NB4 (cell line): ENCODE results near the gene NCAM1.
A peak's percentile ranks its signal among the peaks of the same experiment; 100 is the strongest.

ENCODE experiments used
- DNase-seq: peaks from one replicate; pipeline ENCODE4 v3.0.0; 2010; ENCODE audit warnings: low read depth
- H3K4me3 ChIP-seq: one replicate; pipeline ENCODE4 v1.5.1; 2011; ENCODE audit warnings: mild to moderate bottlenecking, low read depth, low read length, moderate library complexity
- CTCF ChIP-seq: IDR thresholded peaks from one replicate; pipeline ENCODE4 v1.5.1; 2012; ENCODE audit warnings: low read depth, low read length
- MAX ChIP-seq: IDR thresholded peaks from 2 replicates; pipeline ENCODE4 v1.6.1; 2011; ENCODE audit warnings: low read depth, low read length
- MYC ChIP-seq: IDR thresholded peaks from 2 replicates; pipeline ENCODE4 v1.6.1; 2011; ENCODE audit warnings: low read depth, low read length
- POLR2A ChIP-seq: IDR thresholded peaks from 2 replicates; pipeline ENCODE4 v1.6.1; 2011; ENCODE audit warnings: mild to moderate bottlenecking; ENCODE audit not compliant: insufficient read length; ENCODE audit errors: extremely low read depth

Gene NCAM1

GRCh38 chr11:112972399-112973145 lies 11.4 kb downstream of the NCAM1 start:
- no peak overlapping the region for H3K4me3 ChIP-seq
- TF ChIP-seq POLR2A (no peak), CTCF (no peak), MAX (no peak), MYC (no peak)
- DNase-seq, result no peak

GRCh38 chr11:112975051-112975450 lies 13.8 kb downstream of the NCAM1 start:
- DNase-seq, result no peak
- no peak for TF ChIP-seq MAX
- TF ChIP-seq MYC, result no peak
- TF ChIP-seq POLR2A, result no peak
- TF ChIP-seq CTCF, result no peak
- no peak overlapping the region for H3K4me3 ChIP-seq

- no peak for TF ChIP-seq POLR2A
- TF ChIP-seq MYC, result no peak
- no peak for TF ChIP-seq MAX
- no peak for TF ChIP-seq CTCF
- no peak overlapping the region for H3K4me3 ChIP-seq
- no peak for DNase-seq
Observed at GRCh38 chr11:112975493-112975892, 14.3 kb downstream of the NCAM1 start.

DNA sequence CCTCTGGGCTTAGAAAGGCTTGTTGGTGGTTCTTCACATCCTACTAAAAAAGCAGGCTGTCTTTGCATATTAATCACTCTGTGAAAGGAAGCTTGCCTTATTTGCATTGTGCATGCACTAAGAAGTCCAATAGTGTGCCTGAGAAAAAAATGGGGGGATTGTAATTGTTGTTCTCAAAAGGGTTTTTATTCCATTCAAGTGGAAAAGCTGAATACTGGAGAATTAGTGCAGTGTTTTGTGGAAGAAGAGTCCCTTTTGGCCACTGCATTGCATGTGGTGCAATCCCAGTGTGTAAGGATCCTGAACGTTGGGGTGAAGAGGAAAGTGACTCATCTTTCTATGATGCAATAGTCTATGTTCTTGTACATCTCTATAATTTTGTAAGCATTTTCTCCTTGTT lies 16.5 kb downstream of the NCAM1 start:
- H3K4me3 ChIP-seq, result peak overlapping the region; percentile 29
- TF ChIP-seq POLR2A, result no peak
- TF ChIP-seq CTCF, result no peak
- TF ChIP-seq MAX, result peak; percentile 66
- TF ChIP-seq MYC, result peak; percentile 82
- DNase-seq, result peak; percentile 95

DNA sequence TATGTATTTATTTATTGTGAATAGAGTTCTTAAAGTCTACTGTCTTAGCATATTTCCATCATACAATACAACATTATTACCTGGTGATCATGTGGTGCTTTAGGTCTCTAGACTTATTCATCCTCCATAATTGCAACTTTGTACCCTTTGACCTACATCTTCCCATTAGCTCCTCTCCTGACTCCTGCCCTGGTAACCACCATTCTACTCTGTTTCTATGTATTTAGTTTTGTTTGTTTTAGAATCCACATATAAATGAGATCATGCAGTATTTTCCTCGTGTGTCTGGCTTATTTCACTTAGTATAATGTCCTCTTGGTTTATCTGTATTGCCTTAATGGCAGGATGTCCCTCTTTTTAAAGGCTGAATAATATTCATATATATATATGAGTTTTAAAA lies 22.7 kb downstream of the NCAM1 start:
- no peak for TF ChIP-seq MYC
- TF ChIP-seq MAX, result no peak
- TF ChIP-seq CTCF, result no peak
- TF ChIP-seq POLR2A, result no peak
- no peak overlapping the region for H3K4me3 ChIP-seq
- no peak for DNase-seq

DNA sequence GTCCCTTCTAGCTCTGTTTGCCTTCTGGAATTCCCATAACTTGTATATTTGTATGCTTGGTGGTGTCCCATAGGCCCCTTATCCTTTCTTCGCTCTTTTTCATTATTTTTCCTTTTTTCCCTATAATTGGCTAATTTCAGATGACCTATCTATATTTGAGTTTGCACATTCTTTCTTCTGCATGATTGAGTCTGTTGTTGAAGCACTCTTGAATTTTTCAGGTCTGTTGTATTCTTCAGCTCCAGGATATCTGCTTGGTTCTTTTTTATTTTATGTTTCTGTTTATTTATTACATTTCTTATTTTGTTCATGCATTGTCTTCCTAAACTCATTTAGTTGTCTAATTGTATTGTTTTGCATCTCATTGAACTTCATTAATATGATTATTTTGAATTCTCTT lies 28.0 kb downstream of the NCAM1 start:
- no peak for TF ChIP-seq POLR2A
- no peak for TF ChIP-seq CTCF
- no peak for DNase-seq
- H3K4me3 ChIP-seq, result no peak overlapping the region
